ENCODE measurements around the gene PPP1R15B. TPM values are rescaled to one million over a fixed set of nuclear protein-coding genes. Genes with fewer than 3 reads are reported as not detected.

Gene PPP1R15B
- total RNA-seq, 2 donors from 2014 or later = 61.4 to 72.2 TPM

DNA sequence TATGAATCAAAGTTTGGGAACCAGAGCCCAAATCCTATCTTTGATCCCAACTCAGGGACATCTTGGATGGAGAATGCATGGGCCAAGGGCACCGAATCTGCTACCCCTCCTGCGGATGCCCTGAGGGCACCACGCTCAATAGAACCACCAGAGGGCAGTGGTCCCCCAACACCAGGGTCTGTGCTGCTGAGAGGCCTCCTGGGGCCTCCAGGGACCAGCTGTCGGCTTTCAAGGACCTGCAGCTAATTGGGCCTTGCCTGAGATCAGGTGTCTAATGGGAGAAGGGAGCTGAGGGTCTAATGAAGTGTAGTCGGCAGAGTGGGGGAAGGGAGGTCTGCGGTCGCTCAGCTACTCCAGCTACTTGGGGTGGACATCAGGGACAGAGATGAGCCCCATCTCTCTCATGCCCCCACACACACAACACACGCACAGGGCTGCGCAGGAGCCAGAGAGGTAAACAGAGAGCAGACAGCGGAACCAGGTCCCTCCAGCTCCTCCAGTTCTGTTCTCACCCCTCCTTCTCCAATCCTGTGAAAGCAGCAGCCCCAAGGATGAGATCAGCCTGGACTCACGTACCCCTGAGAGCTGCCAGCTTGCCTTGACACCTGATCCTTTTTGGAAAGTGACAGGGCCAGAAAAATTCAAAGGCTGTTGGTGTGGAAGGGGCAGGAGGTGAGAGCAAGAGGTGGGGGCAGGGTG lies 34.9 kb upstream of the PPP1R15B start:
- DNase-seq = peak; percentile 71 to 81
- intact Hi-C loops (cut with DNase I, micrococcal nuclease) = loop anchor here (5.0 kb wide), 2 partner anchors 51 to 56 kb away; no protein-coding TSS in a partner anchor
- peak; percentile 24 for ATAC-seq

DNA sequence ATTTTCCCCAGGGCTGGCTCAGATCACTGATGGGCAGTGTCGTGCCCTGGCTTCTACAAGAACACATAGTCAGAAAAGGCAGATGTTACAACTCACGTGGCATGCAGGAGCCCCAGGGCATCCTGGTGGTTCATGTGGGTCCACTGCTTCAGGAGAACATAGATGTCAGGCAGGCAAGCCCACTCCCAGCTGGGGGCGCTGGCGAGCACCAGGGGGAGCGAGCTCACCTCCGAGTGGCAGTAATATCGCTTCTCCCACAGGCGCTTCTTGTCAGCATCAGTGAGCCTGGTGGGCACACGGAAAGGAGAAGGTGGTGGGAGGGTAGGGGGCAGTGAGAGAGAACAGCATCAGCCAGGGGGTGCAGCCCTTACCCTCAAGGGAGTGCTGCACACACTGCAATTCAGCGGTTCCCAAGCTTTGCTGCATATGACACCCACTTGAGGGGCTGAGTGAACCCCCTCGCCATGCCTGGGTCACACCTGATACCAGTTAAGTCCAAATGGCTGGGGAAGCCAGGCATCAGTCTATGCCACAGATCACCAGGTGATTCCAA lies 34.3 kb upstream of the PPP1R15B start:
- intact Hi-C loops (cut with DNase I, micrococcal nuclease) = loop anchor here (5.0 kb wide), 2 partner anchors 51 to 56 kb away; no protein-coding TSS in a partner anchor

DNA sequence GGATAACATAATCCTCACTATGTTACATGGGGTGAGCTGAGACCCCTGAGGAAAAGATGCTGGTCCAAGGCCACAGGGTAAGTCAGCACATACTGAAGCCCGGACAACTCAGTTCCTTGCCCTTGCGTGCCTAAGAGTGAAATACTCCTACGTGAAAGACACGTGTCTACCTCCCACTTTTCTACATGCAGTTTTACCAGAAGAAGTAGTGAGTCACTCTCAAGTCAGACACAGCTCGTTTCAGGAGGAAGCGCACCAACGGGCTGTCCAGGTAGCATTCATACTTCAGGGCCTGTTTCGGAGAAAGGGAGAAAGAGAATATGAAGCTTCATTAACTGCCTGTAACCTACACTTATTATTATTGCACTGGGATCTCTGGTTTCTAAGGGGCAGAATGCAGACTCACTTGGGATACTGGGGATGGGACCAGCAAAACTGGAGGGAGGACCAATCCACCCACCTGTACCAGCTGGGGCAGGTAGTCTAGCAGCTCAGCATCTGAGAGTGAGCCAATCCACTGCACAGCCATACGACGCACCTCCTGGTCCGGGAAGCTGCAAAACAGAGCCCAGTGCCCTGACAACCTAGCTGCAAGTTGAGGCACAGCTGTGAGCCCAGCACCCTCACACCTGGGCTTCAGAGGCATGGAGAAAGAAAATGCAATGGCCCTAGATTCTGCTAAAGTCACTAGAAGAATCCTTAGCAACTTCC lies 32.4 kb upstream of the PPP1R15B start:
- DNase-seq (no peak), ATAC-seq (no peak)
- intact Hi-C loops (cut with DNase I, micrococcal nuclease) = no loop called here

More for the DNA sequence above, 34.3 kb upstream of the PPP1R15B start:
- no peak for ATAC-seq
- peak in 1 of 2 donors; percentile 78 for DNase-seq

DNA sequence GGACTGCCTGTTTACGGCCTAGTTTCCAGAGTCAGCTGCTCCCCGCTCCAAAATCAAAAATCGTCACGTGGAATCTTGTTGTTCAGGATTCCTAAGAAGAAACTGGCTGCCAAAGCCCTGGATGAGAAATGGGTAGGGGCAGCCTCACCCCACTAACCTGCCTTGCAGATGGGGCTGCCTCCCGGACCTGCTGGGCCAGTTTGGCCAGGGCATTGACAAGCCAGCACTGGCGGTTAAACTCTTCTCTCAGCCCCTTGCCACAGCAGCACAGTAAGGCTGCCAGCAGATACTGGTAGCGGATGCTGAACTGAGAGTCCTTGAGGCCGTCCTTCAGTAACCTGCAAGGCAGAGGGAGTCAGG lies 31.6 kb upstream of the PPP1R15B start:
- ATAC-seq (no peak), DNase-seq (no peak)
- intact Hi-C loops (cut with DNase I, micrococcal nuclease) = no loop called here

DNA sequence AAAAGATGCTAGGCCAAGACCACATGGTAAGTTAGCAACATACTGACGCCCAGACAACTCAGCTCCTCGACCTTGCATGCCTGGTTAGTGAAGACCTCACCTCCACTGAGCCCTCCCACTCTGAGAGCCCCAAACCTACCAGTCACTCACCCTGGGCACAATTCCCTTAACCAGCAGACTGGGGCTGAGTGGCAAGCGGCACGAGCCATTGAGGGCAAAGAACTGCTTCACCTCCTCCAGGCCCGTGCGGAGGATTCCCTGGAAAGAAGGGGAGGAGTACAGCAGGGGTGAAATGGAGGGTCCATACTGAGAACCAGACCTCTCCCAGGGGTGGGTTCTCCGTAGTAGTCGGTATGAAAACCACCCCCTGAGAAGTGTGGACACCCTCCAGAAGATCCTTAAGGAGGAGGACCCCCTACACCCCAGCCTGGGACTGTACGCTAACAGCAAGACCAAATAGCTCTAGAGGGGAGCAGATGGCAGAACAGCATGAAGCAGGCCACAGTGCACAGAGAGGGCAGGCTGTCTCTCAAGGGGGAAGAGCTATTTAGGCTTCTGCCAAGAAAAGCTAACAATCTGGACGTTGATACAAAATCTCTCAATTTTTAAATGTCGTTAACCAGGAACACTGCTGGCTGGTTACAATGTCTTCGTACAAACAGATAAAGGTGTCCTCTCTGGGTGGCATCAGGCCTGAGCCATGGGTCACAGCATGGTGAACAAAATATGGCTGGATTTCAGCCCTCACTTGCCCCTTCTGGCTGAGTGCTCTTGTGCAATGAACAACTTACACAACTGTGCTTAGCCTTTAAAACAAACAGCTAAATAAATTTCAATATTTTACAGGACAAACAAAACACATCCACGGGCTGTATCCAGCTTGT lies 31.0 kb upstream of the PPP1R15B start:
- intact Hi-C loops (cut with DNase I, micrococcal nuclease) = no loop called here
- no peak for DNase-seq
- ATAC-seq = no peak

DNA sequence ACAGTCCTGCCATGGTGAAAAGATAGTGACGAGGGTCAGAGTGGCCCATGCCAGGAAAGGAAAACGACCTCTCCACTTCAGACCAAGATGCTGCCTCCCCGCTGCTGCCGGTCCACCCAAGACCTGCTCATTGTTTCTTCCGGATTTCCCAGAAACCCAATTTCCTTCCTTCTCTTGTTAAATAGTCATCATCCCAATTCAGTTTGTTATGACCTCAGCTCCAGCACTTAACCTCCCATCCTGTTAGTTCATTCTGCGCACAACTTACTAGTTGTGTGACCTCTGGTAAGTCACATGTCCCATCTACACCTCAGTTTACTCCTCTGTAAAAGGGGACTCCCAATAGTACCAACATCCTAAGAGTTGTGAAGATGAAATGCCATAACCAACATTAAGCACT lies 29.9 kb upstream of the PPP1R15B start:
- no peak for DNase-seq
- ATAC-seq = no peak
- intact Hi-C loops (cut with DNase I, micrococcal nuclease) = no loop called here

DNA sequence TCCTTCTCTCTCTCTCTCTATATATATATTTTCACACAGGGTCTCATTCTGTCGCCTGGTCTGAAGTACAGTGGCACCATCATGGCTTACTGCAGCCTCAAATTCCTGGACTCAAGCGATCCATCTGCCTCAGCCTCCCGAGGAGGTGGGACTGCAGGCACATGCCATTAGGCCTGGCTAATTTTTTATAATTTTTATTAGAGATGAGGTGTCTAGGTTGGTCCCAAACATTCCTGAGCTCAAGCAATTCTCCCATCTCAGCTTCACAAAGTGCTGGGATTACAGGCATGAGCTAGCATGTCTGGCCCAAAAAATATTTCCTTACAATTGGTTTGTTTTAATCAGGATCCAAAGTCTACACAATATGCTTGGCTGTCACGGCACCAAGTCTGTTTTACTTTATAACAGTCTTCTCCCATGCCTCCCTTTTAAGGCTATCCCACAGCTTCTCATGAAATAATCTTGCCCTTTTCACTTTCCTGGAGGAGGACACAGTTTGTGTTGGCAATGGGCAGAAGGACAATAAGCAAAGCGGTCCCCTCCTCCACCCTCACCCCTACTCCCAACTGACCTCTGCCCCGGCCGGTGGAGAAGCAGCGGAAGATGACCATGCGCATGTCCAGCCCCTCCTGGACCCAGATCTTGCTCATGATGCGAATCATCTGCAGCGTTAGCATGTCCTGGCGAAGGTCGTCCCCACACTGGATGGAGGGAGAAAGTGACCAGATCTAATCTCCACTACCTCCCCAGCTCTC lies 28.2 kb upstream of the PPP1R15B start:
- DNase-seq (no peak), ATAC-seq (no peak)
- intact Hi-C loops (cut with DNase I, micrococcal nuclease) = no loop called here

DNA sequence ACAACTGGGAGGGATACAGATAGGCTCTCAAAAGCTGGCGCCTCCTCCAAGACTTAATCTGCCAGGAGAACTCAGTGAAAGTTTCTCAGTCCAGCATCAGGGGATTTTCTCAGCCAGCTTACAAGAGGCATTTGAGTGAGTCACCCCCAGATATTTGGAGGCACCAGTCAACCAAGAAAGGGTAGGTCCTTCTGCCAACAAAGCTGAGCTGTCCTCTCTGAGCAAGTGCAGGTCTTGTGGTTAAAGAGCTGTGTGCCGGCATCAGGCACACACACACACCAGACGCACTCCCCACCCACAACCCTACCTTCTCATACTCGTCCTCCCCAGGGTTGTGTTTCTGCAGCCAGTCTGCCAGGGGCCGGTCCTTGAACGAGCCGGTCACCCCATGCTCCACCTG lies 27.0 kb upstream of the PPP1R15B start:
- intact Hi-C loops (cut with DNase I, micrococcal nuclease) = no loop called here
- peak in 1 of 2 donors; percentile 67 for DNase-seq
- peak; percentile 30 for ATAC-seq

DNA sequence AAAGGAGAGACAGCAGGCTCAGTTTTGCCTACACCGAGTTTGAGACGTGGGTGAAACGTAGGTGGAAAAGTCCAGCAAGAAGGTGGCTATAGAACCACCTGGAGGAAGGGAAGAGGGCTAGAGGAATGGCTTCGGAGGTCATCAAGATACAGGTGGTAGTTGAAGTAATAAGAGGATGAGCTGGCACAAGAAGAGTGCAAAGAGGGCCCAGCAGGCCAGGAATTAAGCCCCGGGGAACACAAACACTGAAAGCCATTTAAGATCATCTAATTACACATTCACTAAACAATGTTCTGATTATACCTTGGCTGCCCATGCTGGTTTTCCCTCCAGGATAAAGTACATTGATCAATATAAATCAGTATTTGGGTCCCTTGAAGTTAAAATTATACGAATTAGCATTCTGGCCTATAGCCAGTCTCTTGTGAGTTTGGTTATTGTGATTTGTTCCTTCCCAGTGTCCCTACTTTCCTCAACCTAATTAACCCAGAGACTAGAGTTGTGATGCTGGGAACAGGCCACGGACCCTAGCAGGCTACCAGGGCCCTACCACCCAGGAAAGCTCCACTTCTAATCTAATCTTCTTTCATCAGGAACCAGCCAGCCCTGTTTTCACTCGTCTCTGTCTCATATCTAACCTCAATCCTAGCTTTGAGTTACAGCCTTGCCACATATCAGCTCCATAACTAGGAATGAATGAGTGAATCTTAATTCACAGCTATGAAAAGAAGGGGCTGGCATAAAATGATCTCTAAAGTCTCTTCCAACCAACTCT lies 26.4 kb upstream of the PPP1R15B start:
- ATAC-seq (no peak), DNase-seq (no peak)
- intact Hi-C loops (cut with DNase I, micrococcal nuclease) = no loop called here

DNA sequence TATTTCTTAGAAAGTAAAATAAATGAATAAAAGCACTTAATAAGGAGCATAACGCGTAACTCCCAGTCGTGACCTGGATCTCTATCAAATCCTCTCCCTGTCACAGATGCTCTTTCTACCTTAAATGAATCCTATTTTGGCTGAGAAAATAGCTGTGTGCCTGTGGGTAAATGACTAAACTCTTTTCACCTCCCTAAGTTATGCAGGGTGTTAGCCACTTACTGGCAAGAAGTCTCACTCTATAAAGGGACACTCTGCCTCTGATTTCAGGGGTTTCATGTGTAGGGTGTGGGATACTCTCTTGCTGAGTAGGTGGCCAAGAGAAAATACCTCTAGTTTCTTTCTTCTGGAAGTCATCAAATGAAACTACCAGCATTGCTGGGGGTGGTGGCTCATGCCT lies 24.3 kb upstream of the PPP1R15B start:
- intact Hi-C loops (cut with DNase I, micrococcal nuclease) = no loop called here
- ATAC-seq = no peak
- DNase-seq = no peak

DNA sequence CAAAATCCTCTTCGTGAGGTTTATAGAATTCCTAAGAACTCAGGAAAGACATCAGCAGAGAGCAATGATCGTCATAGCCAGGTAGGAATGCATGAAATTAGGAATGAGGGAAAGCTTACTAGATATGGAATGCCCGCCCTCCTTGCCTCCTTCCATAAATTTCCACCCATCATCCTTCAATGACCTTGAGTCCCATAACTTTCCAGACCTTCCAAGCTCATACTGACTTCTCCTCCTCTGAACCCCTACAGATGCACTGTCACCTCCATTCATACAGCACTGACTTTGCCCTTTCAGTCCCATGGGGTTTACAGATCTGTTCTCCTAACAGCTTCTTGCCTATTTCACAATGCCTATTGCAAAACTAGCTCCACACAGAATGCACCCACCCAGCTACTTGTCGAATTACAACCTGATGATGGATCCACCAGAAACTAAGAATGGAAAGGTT lies 23.8 kb upstream of the PPP1R15B start:
- intact Hi-C loops (cut with DNase I, micrococcal nuclease) = no loop called here
- DNase-seq = no peak
- ATAC-seq = no peak

DNA sequence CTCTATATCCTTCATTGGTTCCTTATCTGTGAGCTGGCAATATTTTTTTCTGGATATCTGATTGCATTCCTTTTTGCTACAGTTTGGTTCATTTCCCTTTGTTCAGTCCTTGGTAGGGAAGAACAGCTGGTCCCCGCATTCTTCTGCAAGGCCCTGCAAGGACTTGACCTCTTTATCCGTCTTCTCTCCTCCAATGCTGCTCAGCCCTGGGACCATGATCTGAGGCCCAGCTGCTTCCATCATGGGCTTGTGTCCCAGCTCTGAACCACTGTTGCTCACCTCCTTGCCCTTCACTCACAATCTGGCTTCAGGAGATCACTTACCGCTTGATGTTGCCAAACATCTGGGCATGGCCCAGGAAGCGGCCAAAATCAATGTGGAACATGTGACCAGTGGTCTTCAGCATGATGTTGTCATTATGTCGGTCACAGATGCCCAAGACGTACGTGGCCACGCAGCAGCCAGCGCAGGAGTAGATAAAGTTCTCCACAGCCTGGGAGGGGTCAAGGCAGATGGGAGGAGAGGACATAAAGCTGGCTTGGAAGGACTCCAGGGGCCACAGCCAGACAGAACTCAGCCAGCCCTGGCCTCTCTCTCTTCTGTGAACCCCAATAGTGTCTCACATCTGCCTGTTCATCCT lies 22.6 kb upstream of the PPP1R15B start:
- ATAC-seq (no peak), DNase-seq (no peak)
- intact Hi-C loops (cut with DNase I, micrococcal nuclease) = no loop called here

DNA sequence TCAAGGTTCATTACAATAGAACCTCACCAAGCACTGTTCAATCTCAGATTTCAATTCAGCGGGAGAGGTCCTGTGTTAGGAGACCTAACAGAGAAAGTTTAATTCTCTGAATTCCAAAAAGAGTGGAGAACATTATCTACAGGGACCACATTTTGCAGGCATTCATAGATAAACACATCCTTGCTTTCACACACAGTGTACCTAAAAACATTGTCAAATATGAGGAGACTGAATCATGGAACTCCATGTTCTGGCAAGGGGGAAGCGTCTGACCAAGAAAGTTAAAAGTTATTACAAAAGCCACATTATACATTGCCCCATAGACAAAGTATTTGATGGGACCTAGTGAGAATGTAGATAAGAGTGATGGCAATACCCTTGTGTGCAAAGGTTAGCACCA lies 21.1 kb upstream of the PPP1R15B start:
- intact Hi-C loops (cut with DNase I, micrococcal nuclease) = no loop called here
- DNase-seq (no peak), ATAC-seq (no peak)

DNA sequence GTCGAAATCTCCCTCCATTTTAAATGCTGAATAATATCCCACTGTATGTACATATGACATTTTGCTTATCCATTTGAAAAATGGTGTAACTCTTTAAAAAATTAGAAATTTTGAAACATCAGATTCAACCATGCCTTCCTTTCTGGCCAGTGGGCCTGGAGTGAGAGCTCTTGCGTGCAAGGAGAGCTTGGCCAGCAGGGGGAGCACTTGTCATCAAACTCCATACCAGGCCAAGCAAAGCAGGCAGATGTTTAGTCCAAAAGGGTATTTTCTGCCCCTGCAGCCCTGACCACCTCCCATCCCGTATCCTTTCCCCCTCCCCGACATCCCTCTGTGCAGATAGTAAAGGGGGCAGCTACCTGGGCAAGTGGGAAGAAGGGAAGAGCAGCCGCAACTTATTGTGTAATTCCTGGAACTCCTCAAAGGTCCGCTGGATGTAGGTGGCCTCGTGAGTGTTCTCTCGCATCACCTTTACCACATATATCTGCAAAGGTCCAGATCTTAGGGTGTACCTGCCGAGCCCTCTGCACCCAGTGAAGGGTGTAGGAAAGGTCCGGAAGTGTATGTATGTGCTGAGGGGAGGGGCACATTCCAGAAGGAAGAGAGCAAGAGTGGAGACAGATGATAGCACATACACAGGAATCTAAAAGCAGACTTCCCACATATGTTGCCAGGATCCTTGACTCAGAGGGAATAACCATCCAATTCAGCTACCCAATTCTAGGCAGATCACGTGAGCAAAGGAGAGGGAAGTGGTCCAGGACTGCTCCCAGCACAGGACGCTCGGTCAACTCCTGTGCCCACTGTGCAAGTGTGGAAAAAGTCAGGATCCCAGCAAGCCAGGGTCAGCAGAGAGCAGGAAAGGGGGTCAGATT lies 19.9 kb upstream of the PPP1R15B start:
- intact Hi-C loops (cut with DNase I, micrococcal nuclease) = no loop called here
- peak; percentile 80 for ATAC-seq
- peak; percentile 68 to 91 for DNase-seq

DNA sequence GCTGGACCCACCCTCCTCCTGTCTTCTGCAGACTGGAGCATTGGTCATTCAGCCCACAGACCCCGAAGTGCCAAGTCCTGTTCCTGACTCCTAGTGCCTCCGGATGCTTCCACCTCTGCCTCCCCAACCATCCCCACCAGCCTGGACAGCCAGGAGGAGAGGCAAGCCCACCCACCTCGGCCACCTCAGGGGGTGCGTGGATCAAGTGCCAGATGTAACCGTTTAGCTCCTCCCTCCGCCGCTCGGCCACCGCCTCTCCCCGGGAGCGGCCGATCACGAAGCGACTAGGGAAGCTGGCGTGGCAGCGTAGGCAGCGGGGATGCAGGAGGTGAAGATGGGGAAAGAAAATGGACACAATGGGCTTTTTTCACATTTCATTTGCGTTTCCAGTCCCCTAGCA lies 18.1 kb upstream of the PPP1R15B start:
- DNase-seq (no peak), ATAC-seq (no peak)
- intact Hi-C loops (cut with DNase I, micrococcal nuclease) = no loop called here

DNA sequence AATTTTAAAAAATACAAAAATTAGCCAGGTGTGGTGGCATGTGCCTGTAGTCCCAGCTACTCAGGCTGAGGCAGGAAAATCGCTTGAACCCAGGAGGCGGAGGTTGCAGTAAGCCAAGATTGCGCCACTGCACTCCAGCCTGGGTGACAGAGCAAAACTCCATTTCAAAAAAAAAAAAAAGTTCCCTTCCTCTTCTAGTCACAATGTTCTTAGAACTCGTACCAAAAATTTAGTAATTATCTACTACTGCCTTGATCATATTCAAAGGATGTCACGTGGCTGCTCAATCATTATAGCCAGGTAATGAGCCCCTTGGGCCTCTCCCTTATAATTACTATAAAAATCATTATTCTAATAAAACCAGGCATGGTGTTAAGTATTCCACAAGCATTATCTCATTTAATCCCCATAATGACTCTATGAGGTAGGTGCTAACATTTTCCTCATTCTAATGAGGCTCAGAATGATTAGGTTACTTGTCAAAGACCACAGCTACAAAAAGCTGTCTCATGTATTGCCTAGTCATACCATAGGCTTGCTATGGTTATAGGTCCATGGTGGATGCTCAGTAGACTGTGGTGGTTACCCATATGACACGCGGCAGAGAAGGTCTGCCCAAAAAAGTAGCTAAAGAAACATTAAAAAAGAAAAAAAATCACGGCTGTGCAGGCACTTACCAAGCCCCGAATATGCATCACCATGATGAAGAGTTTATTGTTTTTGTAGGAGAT lies 15.5 kb upstream of the PPP1R15B start:
- DNase-seq = no peak
- no peak for ATAC-seq
- intact Hi-C loops (cut with DNase I, micrococcal nuclease) = no loop called here

Data from left colon (tissue), 2 donors.